ENCODE measurements around the gene DIDO1.

DIDO1 gene

DNA sequence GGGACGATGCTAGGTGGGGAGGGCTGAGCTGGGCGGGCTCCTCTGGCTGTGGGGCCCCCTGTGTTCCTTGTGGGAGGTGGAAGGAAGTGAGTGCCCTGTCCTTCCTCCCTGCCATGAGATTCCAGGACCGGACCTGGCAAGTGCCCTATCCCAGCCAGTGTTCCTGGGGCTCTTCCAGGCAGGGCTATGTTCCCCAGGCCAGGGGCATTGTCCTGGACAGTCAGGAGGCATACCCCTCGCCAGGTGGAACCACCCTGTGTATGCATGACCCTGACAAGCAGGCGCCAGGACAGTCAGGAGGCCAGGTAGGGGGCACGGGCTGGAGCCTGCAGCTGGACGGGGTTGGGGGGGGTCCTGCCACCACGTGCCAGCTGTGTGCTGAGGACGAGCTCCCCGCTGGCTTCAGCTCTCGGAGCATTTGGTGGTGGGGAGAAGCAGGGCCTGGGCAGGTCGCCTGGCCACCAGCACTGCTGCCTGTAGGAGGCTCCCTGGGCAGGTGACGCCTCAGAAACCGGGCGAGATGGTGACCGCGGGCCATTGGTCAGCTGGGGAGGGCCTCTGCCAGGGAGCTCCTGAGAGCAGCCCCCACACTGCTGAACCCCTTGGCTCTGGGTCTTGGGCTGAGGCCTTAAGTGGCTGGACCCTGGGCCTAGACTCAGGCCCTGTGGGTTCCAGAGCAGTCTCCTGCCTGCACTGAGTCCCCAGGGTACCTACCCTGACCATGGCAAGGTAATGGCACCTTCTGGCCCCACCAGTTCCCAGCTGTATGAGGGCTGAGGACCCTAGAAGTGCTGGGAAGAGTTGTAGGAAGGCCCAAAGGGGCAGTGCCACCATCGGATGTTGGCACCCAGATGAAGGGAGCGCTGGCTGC, 26.9 kb upstream of the DIDO1 start:
- intact Hi-C loops (cut with DNase I): no loop called here
- DNase-seq: peak in 3 of 10 donors; percentile 57 to 82 (median 74)

GRCh38 chr20:62952373-62952967, 26.2 kb upstream of the DIDO1 start, which contains the start of gene SLC17A9:
SLC17A9 (plus strand) TSS chr20:62952709; CDS start chr20:62952831, 122 bp downstream.
- DNase-seq: peak in 5 of 10 donors; percentile 30 to 88 (median 64)

GRCh38 chr20:62951896-62952372, 25.6 kb upstream of the DIDO1 start:
- intact Hi-C loops (cut with DNase I): no loop called here
- peak in 1 of 10 donors; percentile 52 for DNase-seq

More at GRCh38 chr20:62952373-62952967, 26.2 kb upstream of the DIDO1 start, which contains the start of gene SLC17A9:
- intact Hi-C loops (cut with DNase I): no loop called here

GRCh38 chr20:62951143-62951895, 25.0 kb upstream of the DIDO1 start:
- intact Hi-C loops (cut with DNase I): no loop called here
- no peak for DNase-seq

DNA sequence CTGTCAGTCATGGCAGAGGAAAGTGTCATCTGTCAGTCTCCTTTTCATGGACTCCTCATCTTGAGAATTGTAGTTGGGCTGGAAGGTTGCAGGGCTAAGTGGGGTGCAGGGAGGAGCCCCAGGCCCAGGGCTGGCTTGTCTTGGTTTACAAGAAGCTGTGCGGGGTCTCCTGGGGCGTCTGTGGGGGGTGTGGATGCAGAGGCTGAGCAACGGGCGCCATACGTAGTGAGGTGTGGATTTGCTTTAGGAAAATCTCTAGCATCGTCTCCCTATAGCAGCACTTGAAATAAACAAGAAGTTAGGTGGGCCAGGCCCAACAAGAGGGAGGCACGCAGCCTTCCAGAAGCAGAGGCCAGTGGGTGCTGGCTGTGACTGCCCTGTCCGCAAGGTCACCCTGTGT, 24.4 kb upstream of the DIDO1 start:
- no peak for DNase-seq
- intact Hi-C loops (cut with DNase I): no loop called here

GRCh38 chr20:62949962-62950361, 23.7 kb upstream of the DIDO1 start:
- intact Hi-C loops (cut with DNase I): no loop called here
- no peak for DNase-seq

GRCh38 chr20:62949153-62949821, 23.0 kb upstream of the DIDO1 start:
- intact Hi-C loops (cut with DNase I): no loop called here
- no peak for DNase-seq

GRCh38 chr20:62947532-62948300, 21.4 kb upstream of the DIDO1 start:
- DNase-seq: peak in 1 of 10 donors; percentile 76
- intact Hi-C loops (cut with DNase I): no loop called here

- intact Hi-C loops (cut with DNase I): no loop called here
- peak in 2 of 10 donors; percentile 62 to 86 for DNase-seq
Measured at GRCh38 chr20:62946918-62947317, 20.6 kb upstream of the DIDO1 start.

DNA sequence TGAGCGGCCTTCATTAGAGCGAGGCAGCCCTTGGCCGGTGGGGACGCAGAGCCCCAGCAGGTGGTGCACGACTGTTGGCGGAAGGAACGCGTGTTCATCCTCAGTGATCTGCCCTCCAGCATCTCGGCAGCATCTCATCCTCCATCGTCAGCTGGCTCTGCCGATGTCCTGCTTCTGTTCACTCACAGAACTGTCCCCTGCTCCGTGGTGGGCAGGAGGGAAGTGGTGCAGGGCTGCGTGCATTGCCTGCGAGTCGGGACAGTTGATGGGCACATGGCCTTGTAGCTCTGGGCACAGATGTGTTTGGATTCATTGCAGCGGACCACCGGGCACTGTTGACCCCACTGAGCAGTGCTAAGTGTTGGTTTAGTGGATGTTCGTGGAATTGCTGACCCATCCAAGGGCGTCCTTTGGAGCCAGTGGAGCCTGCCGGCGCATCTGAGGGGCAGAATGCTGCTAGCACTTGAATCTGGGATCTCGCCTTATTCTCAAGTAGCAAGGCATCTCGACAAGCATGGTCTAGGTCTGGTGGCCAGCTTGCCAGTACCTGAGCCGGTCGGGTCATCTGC, 19.6 kb upstream of the DIDO1 start:
- DNase-seq: peak in 1 of 10 donors; percentile 71
- intact Hi-C loops (cut with DNase I): no loop called here

GRCh38 chr20:62944746-62945145, 18.4 kb upstream of the DIDO1 start:
- peak in 1 of 10 donors; percentile 71 for DNase-seq
- intact Hi-C loops (cut with DNase I): no loop called here

- no peak for DNase-seq
- intact Hi-C loops (cut with DNase I): no loop called here
Measured at GRCh38 chr20:62944184-62944583, 17.9 kb upstream of the DIDO1 start.

- intact Hi-C loops (cut with DNase I): no loop called here
- peak in 1 of 10 donors; percentile 59 for DNase-seq
Measured at GRCh38 chr20:62943396-62943795, 17.1 kb upstream of the DIDO1 start.

- intact Hi-C loops (cut with DNase I): no loop called here
- DNase-seq: no peak
Measured at GRCh38 chr20:62942456-62942855, 16.2 kb upstream of the DIDO1 start.

- DNase-seq: no peak
- intact Hi-C loops (cut with DNase I): no loop called here
Measured at GRCh38 chr20:62941792-62942191, 15.5 kb upstream of the DIDO1 start.

DNA sequence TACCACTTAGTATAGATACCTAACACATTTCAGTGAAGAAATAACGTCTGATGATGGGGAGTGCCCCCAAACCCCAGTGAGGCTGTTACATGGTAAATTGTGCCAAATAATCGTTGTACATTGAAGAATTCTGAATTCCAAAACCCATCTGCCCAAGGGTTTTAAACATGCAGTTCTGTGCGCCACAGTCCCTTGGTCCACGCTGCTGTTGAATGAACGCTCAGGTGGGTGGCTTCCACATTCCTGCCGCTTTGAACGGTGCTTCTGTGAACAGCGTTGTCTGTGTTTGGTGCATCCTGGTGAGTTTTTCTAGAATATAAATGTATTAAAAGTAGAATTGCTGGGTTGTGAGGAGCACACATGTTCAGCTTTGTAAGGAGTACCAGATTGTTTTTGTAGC, 14.6 kb upstream of the DIDO1 start:
- intact Hi-C loops (cut with DNase I): no loop called here
- DNase-seq: no peak

GRCh38 chr20:62938105-62938888, 12.0 kb upstream of the DIDO1 start, which contains the start of gene GID8:
GID8 (plus strand) TSS chr20:62938147; CDS start chr20:62941503, 3,356 bp downstream.
- DNase-seq: peak in 2 of 10 donors; percentile 46 to 82
- intact Hi-C loops (cut with DNase I): no loop called here

Measured in posterior cingulate gyrus (tissue), 11 donors.